Neuronal stem cell (in vitro differentiated cells): ENCODE data around the gene DPYSL5.

Experiments
- DNase-seq: peaks from one replicate; pipeline ENCODE4 v3.0.0-alpha.2; 2013; ENCODE audit warnings: low spot score
- H2AFZ ChIP-seq: one replicate; pipeline ENCODE4 v1.6.1; 2013; ENCODE audit warnings: mild to moderate bottlenecking, low read length, inconsistent platforms
- H2AK5ac ChIP-seq: 2 replicates; pipeline ENCODE4 v1.6.1; 2013; ENCODE audit warnings: low read depth, mild to moderate bottlenecking, inconsistent platforms, low read length, moderate library complexity, mixed read lengths
- H2BK120ac ChIP-seq: 2 replicates; pipeline ENCODE4 v1.6.1; 2013; ENCODE audit warnings: low read depth, mild to moderate bottlenecking, inconsistent platforms, low read length, moderate library complexity, mixed read lengths
- H2BK12ac ChIP-seq: one replicate; pipeline ENCODE4 v1.6.1; 2013; ENCODE audit warnings: low read length, inconsistent platforms
- H2BK15ac ChIP-seq: 2 replicates; pipeline ENCODE4 v1.6.1; 2013; ENCODE audit warnings: mild to moderate bottlenecking, low read length, inconsistent platforms, mixed read lengths
- H2BK5ac ChIP-seq: one replicate; pipeline ENCODE4 v1.6.1; 2013; ENCODE audit warnings: inconsistent platforms, mild to moderate bottlenecking, low read length, moderate library complexity
- H3K14ac ChIP-seq: one replicate; pipeline ENCODE4 v1.6.1; 2013; ENCODE audit warnings: low read length, inconsistent platforms
- H3K18ac ChIP-seq: 2 replicates; pipeline ENCODE4 v1.6.1; 2013; ENCODE audit warnings: low read length, inconsistent platforms
- H3K23ac ChIP-seq: 2 replicates; pipeline ENCODE4 v1.6.1; 2013; ENCODE audit warnings: low read depth, mild to moderate bottlenecking, mixed read lengths, low read length, inconsistent platforms; ENCODE audit not compliant: poor library complexity
- H3K27ac ChIP-seq: replicated peaks from 3 replicates; pipeline ENCODE4 v1.5.1; 2013; ENCODE audit warnings: low read length, inconsistent platforms
- H3K27me3 ChIP-seq, 3 experiments: 2 replicates each; pipeline ENCODE4 v1.6.1; 2013; ENCODE audit warnings: low read length in 3 of 3, mild to moderate bottlenecking in 2 of 3, inconsistent platforms in 1 of 3, low read depth in 1 of 3, mixed read lengths in 1 of 3, moderate library complexity in 1 of 3; ENCODE audit not compliant: control insufficient read depth in 3 of 3, insufficient read depth in 3 of 3
- H3K36me3 ChIP-seq, 2 donors: replicated peaks in 1 of 2; 2 replicates each; pipeline ENCODE4 v1.6.1; 2013; ENCODE audit warnings: low read length in 2 of 2; ENCODE audit not compliant: control insufficient read depth in 2 of 2, insufficient read depth in 2 of 2
- H3K4ac ChIP-seq: 2 replicates; pipeline ENCODE4 v1.6.1; 2013; ENCODE audit warnings: inconsistent platforms, mild to moderate bottlenecking, low read length, moderate library complexity
- H3K4me1 ChIP-seq, 2 donors: 1 replicate in 1 of 2; 2 replicates in 1 of 2; pipeline ENCODE4 v1.6.1; 2013; ENCODE audit warnings: low read length in 2 of 2, low read depth in 1 of 2; ENCODE audit not compliant: control insufficient read depth in 2 of 2, insufficient read depth in 1 of 2
- H3K4me2 ChIP-seq: one replicate; pipeline ENCODE4 v1.6.1; 2013; ENCODE audit warnings: mild to moderate bottlenecking, low read length, inconsistent platforms; ENCODE audit not compliant: insufficient read depth, poor library complexity, severe bottlenecking
- H3K4me3 ChIP-seq, 2 donors: 2 replicates each; pipeline ENCODE4 v1.5.1; 2013; ENCODE audit warnings: low read length in 2 of 2, mild to moderate bottlenecking in 2 of 2, inconsistent platforms in 1 of 2, moderate library complexity in 1 of 2
- H3K79me1 ChIP-seq: one replicate; pipeline ENCODE4 v1.6.1; 2013; ENCODE audit warnings: low read depth, mild to moderate bottlenecking, inconsistent platforms, low read length, moderate library complexity
- H3K9ac ChIP-seq: one replicate; pipeline ENCODE4 v1.6.1; 2013; ENCODE audit warnings: mild to moderate bottlenecking, low read depth, low read length, inconsistent platforms; ENCODE audit not compliant: poor library complexity
- H3K9me3 ChIP-seq, 2 donors: replicated peaks in 1 of 2; 2 replicates each; pipeline versions ENCODE3 to v1.6.1; 2013; ENCODE audit warnings: low read length in 2 of 2, mild to moderate bottlenecking in 2 of 2, inconsistent platforms in 1 of 2, low read depth in 1 of 2, mixed read lengths in 1 of 2, moderate library complexity in 1 of 2; ENCODE audit not compliant: control insufficient read depth in 2 of 2, insufficient read depth in 1 of 2
- H4K8ac ChIP-seq: one replicate; pipeline ENCODE4 v1.6.1; 2013; ENCODE audit warnings: low read depth, mild to moderate bottlenecking, inconsistent platforms, low read length, moderate library complexity
- H4K91ac ChIP-seq: one replicate; pipeline ENCODE4 v1.6.1; 2013; ENCODE audit warnings: low read length, low read depth, mild to moderate bottlenecking, inconsistent platforms; ENCODE audit not compliant: poor library complexity
- WGBS, 2 donors: extraction: QIAGEN DNeasy Blood & Tissue Kit; methylation state at CpG; one replicate each; pipeline ENCODE4 v1.1.7; 2013; ENCODE audit warnings: missing lambda C conversion rate in 2 of 2, mixed read lengths in 1 of 2; ENCODE audit not compliant: insufficient read length in 2 of 2, insufficient replicate concordance in 1 of 2; ENCODE audit errors: extremely low coverage in 2 of 2; 5-methylcytosine and 5-hydroxymethylcytosine counted together

Gene DPYSL5

GRCh38 chr2:26875065-26875634 lies 27.2 kb downstream of the DPYSL5 start:
- no peak overlapping the region for H4K8ac ChIP-seq
- H4K91ac ChIP-seq, result no peak overlapping the region
- no CpG with 5 or more reads among the region's 4 CpGs for WGBS, 2 donors
- peak overlapping the region; percentile 64 for H3K18ac ChIP-seq
- peak overlapping the region; percentile 31 for H3K14ac ChIP-seq
- H3K4me2 ChIP-seq, result no peak overlapping the region
- H3K27me3 ChIP-seq, result no peaks in the 10 kb centered on the region
- H3K4ac ChIP-seq, result no peak overlapping the region
- H2AFZ ChIP-seq, result no peak overlapping the region
- H3K36me3 ChIP-seq, result peaks cover 25 to 94% of the 10 kb centered on the region in 2 donors
- no peak overlapping the region for H3K9ac ChIP-seq
- H3K79me1 ChIP-seq, result peaks cover 16% of the 10 kb centered on the region
- H3K23ac ChIP-seq, result no peak overlapping the region
- no peak for DNase-seq
- H2BK15ac ChIP-seq, result no peak overlapping the region
- H3K27ac ChIP-seq, result peak overlapping the region; percentile 17
- H3K4me1 ChIP-seq, result peaks cover 0 to 1% of the 10 kb centered on the region in 2 donors
- H3K4me3 ChIP-seq, result peak overlapping the region in 1 of 2 donors; percentile 6
- no peak overlapping the region for H2BK120ac ChIP-seq
- H2BK5ac ChIP-seq, result no peak overlapping the region
- H2BK12ac ChIP-seq, result no peak overlapping the region
- no peak overlapping the region for H2AK5ac ChIP-seq
- H3K9me3 ChIP-seq, result peaks cover 0 to 2% of the 10 kb centered on the region in 2 donors

GRCh38 chr2:26875808-26876207 lies 27.9 kb downstream of the DPYSL5 start:
- Histone ChIP-seq H3K4ac (no peak overlapping the region), H3K79me1 (peaks cover 16% of the 10 kb centered on the region), H2BK15ac (no peak overlapping the region), H3K9me3 (peaks cover 0 to 2% of the 10 kb centered on the region in 2 donors), H3K27me3 (no peaks in the 10 kb centered on the region), H3K9ac (no peak overlapping the region), H2BK5ac (no peak overlapping the region), H3K27ac (no peak overlapping the region), H3K36me3 (peaks cover 25 to 94% of the 10 kb centered on the region in 2 donors), H3K4me2 (no peak overlapping the region), H4K91ac (no peak overlapping the region), H4K8ac (no peak overlapping the region), H3K18ac (no peak overlapping the region), H2BK120ac (no peak overlapping the region), H3K4me3 (no peak overlapping the region), H3K4me1 (peaks cover 0 to 1% of the 10 kb centered on the region in 2 donors), H3K14ac (no peak overlapping the region), H2AFZ (no peak overlapping the region), H2AK5ac (no peak overlapping the region), H2BK12ac (no peak overlapping the region), H3K23ac (no peak overlapping the region)
- no CpG with 5 or more reads among the region's 3 CpGs for WGBS, 2 donors
- DNase-seq, result no peak

GRCh38 chr2:26876260-26876659 lies 28.3 kb downstream of the DPYSL5 start:
- Histone ChIP-seq H2BK12ac (no peak overlapping the region), H4K8ac (no peak overlapping the region), H3K4me2 (no peak overlapping the region), H3K14ac (no peak overlapping the region), H3K23ac (no peak overlapping the region), H2AK5ac (no peak overlapping the region), H3K4ac (no peak overlapping the region), H3K27me3 (no peaks in the 10 kb centered on the region), H3K79me1 (peaks cover 16% of the 10 kb centered on the region), H4K91ac (no peak overlapping the region), H3K36me3 (peaks cover 25 to 95% of the 10 kb centered on the region in 2 donors), H3K9ac (no peak overlapping the region), H2AFZ (no peak overlapping the region), H2BK5ac (no peak overlapping the region), H3K9me3 (peaks cover 0 to 2% of the 10 kb centered on the region in 2 donors), H3K18ac (no peak overlapping the region), H3K4me1 (peaks cover 0 to 1% of the 10 kb centered on the region in 2 donors), H2BK120ac (no peak overlapping the region), H2BK15ac (no peak overlapping the region), H3K4me3 (peak overlapping the region in 1 of 2 donors; percentile 59), H3K27ac (no peak overlapping the region)
- no peak for DNase-seq
- WGBS, 2 donors, result no CpG with 5 or more reads among the region's 7 CpGs

GRCh38 chr2:26877276-26877675 lies 29.3 kb downstream of the DPYSL5 start:
- H3K9ac ChIP-seq, result no peak overlapping the region
- no peaks in the 10 kb centered on the region for H3K27me3 ChIP-seq
- no peak for DNase-seq
- H2AFZ ChIP-seq, result no peak overlapping the region
- no peak overlapping the region for H3K4ac ChIP-seq
- H2BK15ac ChIP-seq, result no peak overlapping the region
- H3K18ac ChIP-seq, result peak overlapping the region; percentile 60
- H3K79me1 ChIP-seq, result peaks cover 16% of the 10 kb centered on the region
- no peak overlapping the region for H3K27ac ChIP-seq
- no peak overlapping the region for H4K8ac ChIP-seq
- peaks cover 24 to 92% of the 10 kb centered on the region in 2 donors for H3K36me3 ChIP-seq
- no CpG with 5 or more reads among the region's 2 CpGs for WGBS, 2 donors
- no peak overlapping the region for H4K91ac ChIP-seq
- no peak overlapping the region for H2BK5ac ChIP-seq
- H2BK12ac ChIP-seq, result no peak overlapping the region
- no peak overlapping the region for H2AK5ac ChIP-seq
- no peak overlapping the region for H3K4me2 ChIP-seq
- no peak overlapping the region for H2BK120ac ChIP-seq
- no peak overlapping the region for H3K4me3 ChIP-seq
- no peak overlapping the region for H3K23ac ChIP-seq
- no peak overlapping the region for H3K14ac ChIP-seq
- peaks cover 0 to 2% of the 10 kb centered on the region in 2 donors for H3K9me3 ChIP-seq
- H3K4me1 ChIP-seq, result peaks cover 0 to 1% of the 10 kb centered on the region in 2 donors
